ENCODE data around the gene RASGEF1B. TPM values are rescaled to one million over a fixed set of nuclear protein-coding genes. Genes with fewer than 3 reads are reported as not detected.

The RASGEF1B gene
- total and polyA plus RNA-seq, 9 of the 15 experiments (the other 6 are each of a cell fraction or from before 2014, with no cell fraction given) = 0.04 to 0.57 (median 0.22) TPM

DNA sequence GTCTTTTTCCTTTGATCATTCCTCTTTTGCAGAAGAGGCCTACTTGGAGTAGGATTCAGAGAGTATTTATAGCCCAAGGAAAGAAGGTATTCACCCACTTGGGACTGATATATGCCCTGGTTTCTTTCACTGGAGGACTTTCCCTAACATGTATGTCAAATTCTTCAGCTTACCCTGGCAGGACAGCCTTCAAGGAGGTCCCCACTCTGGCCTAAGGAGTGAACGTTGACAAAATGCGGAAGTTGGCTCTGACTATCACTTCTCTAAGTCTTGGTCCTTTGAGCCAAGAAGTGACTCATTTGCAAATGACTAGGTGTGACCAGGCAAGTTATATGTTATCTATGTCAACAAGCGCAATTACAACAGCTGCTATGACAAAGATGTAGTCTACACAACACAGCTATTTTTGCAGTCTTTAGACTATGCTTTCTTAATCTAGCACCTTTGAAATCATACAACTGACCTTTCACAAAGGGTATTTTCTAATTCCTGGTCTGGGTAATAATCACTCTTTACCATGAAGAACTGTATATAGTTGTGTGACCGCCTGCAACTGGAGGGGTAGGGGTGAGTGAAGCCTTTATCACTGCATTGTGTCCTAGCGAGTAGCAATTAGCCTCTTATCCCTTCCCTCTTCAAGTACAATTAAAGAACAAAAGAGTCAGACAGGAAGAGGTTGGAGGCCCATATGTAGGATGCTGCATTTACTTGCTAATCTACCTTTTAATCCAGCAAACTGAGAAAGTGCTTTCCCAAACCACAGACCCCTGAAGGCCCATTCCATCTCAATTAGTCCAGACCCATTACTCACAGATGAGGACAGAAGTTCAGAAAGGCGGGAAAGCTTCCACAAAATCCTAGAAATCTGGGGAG lies 50.1 kb downstream of the RASGEF1B start (continued):
- TF ChIP-seq, protein P1, sequence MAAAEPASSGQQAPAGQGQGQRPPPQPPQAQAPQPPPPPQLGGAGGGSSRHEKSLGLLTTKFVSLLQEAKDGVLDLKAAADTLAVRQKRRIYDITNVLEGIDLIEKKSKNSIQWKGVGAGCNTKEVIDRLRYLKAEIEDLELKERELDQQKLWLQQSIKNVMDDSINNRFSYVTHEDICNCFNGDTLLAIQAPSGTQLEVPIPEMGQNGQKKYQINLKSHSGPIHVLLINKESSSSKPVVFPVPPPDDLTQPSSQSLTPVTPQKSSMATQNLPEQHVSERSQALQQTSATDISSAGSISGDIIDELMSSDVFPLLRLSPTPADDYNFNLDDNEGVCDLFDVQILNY (CRISPR knock-in tag; IDR thresholded peaks at IDR 0.05) = no peak
- TF ChIP-seq RBM22 (IDR thresholded peaks at IDR 0.05; ENCODE audit: low read depth, low read length, poor library complexity, severe bottlenecking) (no peak), ZNF143 (CRISPR knock-in tag; IDR thresholded peaks at IDR 0.05) (no peak), HDAC3 (IDR thresholded peaks at IDR 0.05; ENCODE audit: borderline replicate concordance, partially characterized antibody) (peak; percentile 73), SREBF1 (IDR thresholded peaks at IDR 0.05; ENCODE audit: borderline replicate concordance, low read depth, low read length) (no peak), SMAD1 (IDR thresholded peaks at IDR 0.05; ENCODE audit: low read depth, low read length, partially characterized antibody) (peak; percentile 68), SREBF2 (CRISPR knock-in tag; IDR thresholded peaks at IDR 0.05) (no peak), PRMT5 (CRISPR knock-in tag; IDR thresholded peaks at IDR 0.05) (no peak), HNRNPL (IDR thresholded peaks at IDR 0.05; ENCODE audit: low read depth, low read length) (no peak), JUNB (CRISPR knock-in tag; conservative IDR thresholded peaks at IDR 0.05) (peak; percentile 76), ZBTB17 (CRISPR knock-in tag; IDR thresholded peaks at IDR 0.05) (0 out of 2 replicates have a peak, but pooled peaks have one; percentile 20), EGR1 (conservative IDR thresholded peaks at IDR 0.05) (no peak), ZKSCAN3 (CRISPR knock-in tag; IDR thresholded peaks at IDR 0.05) (no peak), RBM15 (IDR thresholded peaks at IDR 0.05; ENCODE audit: insufficient read depth, low read length) (no peak), NFRKB (IDR thresholded peaks at IDR 0.05; ENCODE audit: low read depth) (peak; percentile 87), EWSR1 (IDR thresholded peaks at IDR 0.05; ENCODE audit: borderline replicate concordance, low read depth, partially characterized antibody) (no peak), HMGN3 (IDR thresholded peaks at IDR 0.05; ENCODE audit: borderline replicate concordance, extremely low read depth, insufficient read length, low read depth, low read length) (peak; percentile 7), STAT5B (CRISPR knock-in tag; IDR thresholded peaks at IDR 0.05) (no peak), PHF8 (IDR thresholded peaks at IDR 0.05; ENCODE audit: borderline replicate concordance, low read length) (peak; percentile 31; the same call in 1 of the 2 replicates)
- TF ChIP-seq, protein P2, sequence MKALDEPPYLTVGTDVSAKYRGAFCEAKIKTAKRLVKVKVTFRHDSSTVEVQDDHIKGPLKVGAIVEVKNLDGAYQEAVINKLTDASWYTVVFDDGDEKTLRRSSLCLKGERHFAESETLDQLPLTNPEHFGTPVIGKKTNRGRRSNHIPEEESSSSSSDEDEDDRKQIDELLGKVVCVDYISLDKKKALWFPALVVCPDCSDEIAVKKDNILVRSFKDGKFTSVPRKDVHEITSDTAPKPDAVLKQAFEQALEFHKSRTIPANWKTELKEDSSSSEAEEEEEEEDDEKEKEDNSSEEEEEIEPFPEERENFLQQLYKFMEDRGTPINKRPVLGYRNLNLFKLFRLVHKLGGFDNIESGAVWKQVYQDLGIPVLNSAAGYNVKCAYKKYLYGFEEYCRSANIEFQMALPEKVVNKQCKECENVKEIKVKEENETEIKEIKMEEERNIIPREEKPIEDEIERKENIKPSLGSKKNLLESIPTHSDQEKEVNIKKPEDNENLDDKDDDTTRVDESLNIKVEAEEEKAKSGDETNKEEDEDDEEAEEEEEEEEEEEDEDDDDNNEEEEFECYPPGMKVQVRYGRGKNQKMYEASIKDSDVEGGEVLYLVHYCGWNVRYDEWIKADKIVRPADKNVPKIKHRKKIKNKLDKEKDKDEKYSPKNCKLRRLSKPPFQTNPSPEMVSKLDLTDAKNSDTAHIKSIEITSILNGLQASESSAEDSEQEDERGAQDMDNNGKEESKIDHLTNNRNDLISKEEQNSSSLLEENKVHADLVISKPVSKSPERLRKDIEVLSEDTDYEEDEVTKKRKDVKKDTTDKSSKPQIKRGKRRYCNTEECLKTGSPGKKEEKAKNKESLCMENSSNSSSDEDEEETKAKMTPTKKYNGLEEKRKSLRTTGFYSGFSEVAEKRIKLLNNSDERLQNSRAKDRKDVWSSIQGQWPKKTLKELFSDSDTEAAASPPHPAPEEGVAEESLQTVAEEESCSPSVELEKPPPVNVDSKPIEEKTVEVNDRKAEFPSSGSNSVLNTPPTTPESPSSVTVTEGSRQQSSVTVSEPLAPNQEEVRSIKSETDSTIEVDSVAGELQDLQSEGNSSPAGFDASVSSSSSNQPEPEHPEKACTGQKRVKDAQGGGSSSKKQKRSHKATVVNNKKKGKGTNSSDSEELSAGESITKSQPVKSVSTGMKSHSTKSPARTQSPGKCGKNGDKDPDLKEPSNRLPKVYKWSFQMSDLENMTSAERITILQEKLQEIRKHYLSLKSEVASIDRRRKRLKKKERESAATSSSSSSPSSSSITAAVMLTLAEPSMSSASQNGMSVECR (CRISPR knock-in tag; IDR thresholded peaks at IDR 0.05) = no peak
- TF ChIP-seq, protein P3, sequence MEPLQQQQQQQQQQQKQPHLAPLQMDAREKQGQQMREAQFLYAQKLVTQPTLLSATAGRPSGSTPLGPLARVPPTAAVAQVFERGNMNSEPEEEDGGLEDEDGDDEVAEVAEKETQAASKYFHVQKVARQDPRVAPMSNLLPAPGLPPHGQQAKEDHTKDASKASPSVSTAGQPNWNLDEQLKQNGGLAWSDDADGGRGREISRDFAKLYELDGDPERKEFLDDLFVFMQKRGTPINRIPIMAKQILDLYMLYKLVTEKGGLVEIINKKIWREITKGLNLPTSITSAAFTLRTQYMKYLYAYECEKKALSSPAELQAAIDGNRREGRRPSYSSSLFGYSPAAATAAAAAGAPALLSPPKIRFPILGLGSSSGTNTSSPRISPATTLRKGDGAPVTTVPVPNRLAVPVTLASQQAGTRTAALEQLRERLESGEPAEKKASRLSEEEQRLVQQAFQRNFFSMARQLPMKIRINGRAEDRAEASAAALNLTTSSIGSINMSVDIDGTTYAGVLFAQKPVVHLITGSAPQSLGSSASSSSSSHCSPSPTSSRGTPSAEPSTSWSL (CRISPR knock-in tag; IDR thresholded peaks at IDR 0.05; ENCODE audit: borderline replicate concordance) = no peak

All from K562 (cell line).